Measurements from ENCODE around the gene AOPEP. TPM values are rescaled to one million over a fixed set of nuclear protein-coding genes. Genes with fewer than 3 reads are reported as not detected.

AOPEP gene
- polyA plus RNA-seq, 2 of the 4 experiments (the other 2 are of a cell fraction) = 226 to 266 TPM

- Histone ChIP-seq H3K4me2 (0 out of 3 replicates have a peak overlapping the region, but pooled peaks have one; percentile 14), H3K4me1 (peaks cover 93% of the 10 kb centered on the region), H3K9me3 (no peaks in the 10 kb centered on the region), H3K4me3 (no peak overlapping the region), H3K27ac (peak overlapping the region in 1 of 2 experiments; percentile 47; a peak in 3 of 6 replicates)
- DNase-seq (ENCODE audit: low read depth in 1 of 2, low spot score in 1 of 2) (no peak), FAIRE-seq (no peak), ATAC-seq (no peak)
- ChIA-PET CTCF (interaction anchor here (0.8 to 2.2 kb wide), 10 partner anchors 10 to 418 kb away, joined by 3 to 7 read pairs (median 4); no protein-coding TSS in a partner anchor), POLR2A (interaction anchor here (0.6 kb wide), 1 partner anchor 417 kb away, joined by 3 read pairs; no protein-coding TSS in a partner anchor)
- WGBS (ENCODE audit: missing lambda C conversion rate) = 89% methylated on average over 35 of the region's 40 CpGs
- TF ChIP-seq RFX5 (IDR thresholded peaks at IDR 0.05) (no peak), HOXB13 (CRISPR knock-in tag; IDR thresholded peaks at IDR 0.05; ENCODE audit: low read depth) (no peak), RARB (CRISPR knock-in tag; IDR thresholded peaks at IDR 0.05) (no peak), POLR2A (IDR thresholded peaks at IDR 0.05; ENCODE audit: low read length) (no peak), EHMT2 (IDR thresholded peaks at IDR 0.05; ENCODE audit: low read depth) (no peak), BHLHE40 (IDR thresholded peaks at IDR 0.05; ENCODE audit: low read depth, low read length) (no peak), NPAS2 (CRISPR knock-in tag; IDR thresholded peaks at IDR 0.05; ENCODE audit: borderline replicate concordance) (no peak), EHF (CRISPR knock-in tag; IDR thresholded peaks at IDR 0.05) (no peak), PBX3 (IDR thresholded peaks at IDR 0.05) (no peak), JUNB (IDR thresholded peaks at IDR 0.05) (no peak)
Observed at GRCh38 chr9:95085861-95086563, 359.5 kb downstream of the AOPEP start.

- H3K4me1 ChIP-seq = peaks cover 93% of the 10 kb centered on the region
- DNase-seq (ENCODE audit: low read depth in 1 of 2, low spot score in 1 of 2) (no peak), FAIRE-seq (no peak), ATAC-seq (no peak)
- ChIA-PET POLR2A (no interaction called here), CTCF (interaction anchor here (1.0 to 2.2 kb wide), 4 partner anchors 9 to 418 kb away, joined by 3 to 7 read pairs (median 6); no protein-coding TSS in a partner anchor)
- peak overlapping the region in 1 of 2 experiments; percentile 47; a peak in 2 of 6 replicates for H3K27ac ChIP-seq
- no peaks in the 10 kb centered on the region for H3K9me3 ChIP-seq
- 82% methylated on average over 8 of the region's 8 CpGs for WGBS (ENCODE audit: missing lambda C conversion rate)
- no peak for TF ChIP-seq HEYL (CRISPR knock-in tag; IDR thresholded peaks at IDR 0.05)
- no peak for TF ChIP-seq MAFK (IDR thresholded peaks at IDR 0.05; ENCODE audit: partially characterized antibody)
- TF ChIP-seq KDM5A (IDR thresholded peaks at IDR 0.05) = no peak
- no peak for TF ChIP-seq MYC (IDR thresholded peaks at IDR 0.05; ENCODE audit: borderline replicate concordance, low read length)
- TF ChIP-seq NFE2L2 (conservative IDR thresholded peaks at IDR 0.05; ENCODE audit: low read length) = no peak
- H3K4me2 ChIP-seq = 0 out of 3 replicates have a peak overlapping the region, but pooled peaks have one; percentile 14
- no peak overlapping the region for H3K4me3 ChIP-seq
Observed at GRCh38 chr9:95086564-95086955, 360.1 kb downstream of the AOPEP start.

- H3K4me1 ChIP-seq = peaks cover 96% of the 10 kb centered on the region
- FAIRE-seq (no peak), DNase-seq (ENCODE audit: low read depth in 1 of 2, low spot score in 1 of 2) (peak; percentile 42 to 72), ATAC-seq (peak; percentile 2 to 5; a peak in 3 of 6 replicates)
- peak overlapping the region; percentile 3; the same call in 2 of the 3 replicates for H3K4me2 ChIP-seq
- H3K27ac ChIP-seq = peak overlapping the region in 1 of 2 experiments; percentile 78; a peak in 3 of 6 replicates
- H3K4me3 ChIP-seq = no peak overlapping the region
- WGBS (ENCODE audit: missing lambda C conversion rate) = 63% methylated on average over 9 of the region's 9 CpGs
- H3K9me3 ChIP-seq = no peaks in the 10 kb centered on the region
- POLR2A ChIA-PET = no interaction called here
- CTCF ChIA-PET = interaction anchor here (0.9 to 2.7 kb wide), 12 partner anchors 8 to 407 kb away, joined by 3 to 9 read pairs (median 5); no protein-coding TSS in a partner anchor
- TF ChIP-seq RARB (CRISPR knock-in tag; IDR thresholded peaks at IDR 0.05) (0 out of 2 replicates have a peak, but pooled peaks have one; percentile 50), NFE2L2 (conservative IDR thresholded peaks at IDR 0.05; ENCODE audit: low read length) (no peak), CTCF (IDR thresholded peaks at IDR 0.05) (peak; percentile 31), JUNB (IDR thresholded peaks at IDR 0.05) (no peak), ZC3H11A (IDR thresholded peaks at IDR 0.05) (no peak), USF2 (IDR thresholded peaks at IDR 0.05) (no peak), EP300 (IDR thresholded peaks at IDR 0.05) (no peak), TP53 (CRISPR knock-in tag; IDR thresholded peaks at IDR 0.05) (peak; percentile 81; the same call in 1 of the 2 replicates), RCOR1 (IDR thresholded peaks at IDR 0.05; ENCODE audit: low read depth, low read length) (no peak), POLR2AphosphoS2 (conservative IDR thresholded peaks at IDR 0.05; ENCODE audit: low read length) (no peak), HMGXB4 (CRISPR knock-in tag; IDR thresholded peaks at IDR 0.05; ENCODE audit: borderline replicate concordance) (0 out of 2 replicates have a peak, but pooled peaks have one; percentile 59), ZSCAN20 (CRISPR knock-in tag; IDR thresholded peaks at IDR 0.05) (no peak), HOXB5 (CRISPR knock-in tag; IDR thresholded peaks at IDR 0.05) (no peak), SMC3 (IDR thresholded peaks at IDR 0.05) (0 out of 3 replicates have a peak, but pooled peaks have one; percentile 13)
Observed at GRCh38 chr9:95087659-95088242, 361.3 kb downstream of the AOPEP start.
